ENCODE data around the gene DPRX. TPM values are rescaled to one million over a fixed set of nuclear protein-coding genes. Genes with fewer than 3 reads are reported as not detected.

DPRX gene
- not detected in 2 replicates for total RNA-seq
- polyA plus RNA-seq, result not detected in 2 replicates

GRCh38 chr19:53631949-53632407 is at the start of gene DPRX:
Gene DPRX (plus strand): TSS chr19:53631999. CDS start chr19:53632107, 108 bp downstream.
- no peak within 1 kb of the TSS for H2AFZ ChIP-seq
- no peaks in the 10 kb centered on the region for H3K79me2 ChIP-seq
- H3K4me3 ChIP-seq, result no peak within 1 kb of the TSS
- H4K20me1 ChIP-seq (ENCODE audit: insufficient read depth, poor library complexity, severe bottlenecking), result no peaks in the 10 kb centered on the region
- no peaks in the 10 kb centered on the region for H3K9me3 ChIP-seq (ENCODE audit: low read depth)
- no peaks in the 10 kb centered on the region for H3K27me3 ChIP-seq
- no peaks in the 10 kb centered on the region for H3K9me2 ChIP-seq (replicated peaks; ENCODE audit: insufficient read depth)
- H3K4me2 ChIP-seq, result no peak within 1 kb of the TSS
- TF ChIP-seq EZH2 (IDR thresholded peaks at IDR 0.05; ENCODE audit: borderline replicate concordance) (no peak), CTCF (IDR thresholded peaks at IDR 0.05; ENCODE audit: poor library complexity) (no peak), EZH2phosphoT487 (IDR thresholded peaks at IDR 0.05; ENCODE audit: low read depth, severe bottlenecking, unreplicated experiment) (no peak)
- DNase-seq (ENCODE audit: low spot score), result no peak
- H3K27ac ChIP-seq, result no peak within 1 kb of the TSS
- no peaks in the 10 kb centered on the region for H3K4me1 ChIP-seq (ENCODE audit: insufficient read depth)
- H3K36me3 ChIP-seq (replicated peaks; ENCODE audit: insufficient read depth, low read depth), result no peaks in the 10 kb centered on the region
- WGBS (ENCODE audit: low lambda C conversion rate, missing lambda C conversion rate), result 88% methylated on average over 17 of the region's 17 CpGs

- Histone ChIP-seq H3K27me3 (no peaks in the 10 kb centered on the region), H3K4me2 (no peak overlapping the region), H3K27ac (no peak overlapping the region), H4K20me1 (ENCODE audit: insufficient read depth, poor library complexity, severe bottlenecking) (no peaks in the 10 kb centered on the region), H3K9me3 (ENCODE audit: low read depth) (no peaks in the 10 kb centered on the region), H3K36me3 (replicated peaks; ENCODE audit: insufficient read depth, low read depth) (no peaks in the 10 kb centered on the region), H3K9me2 (replicated peaks; ENCODE audit: insufficient read depth) (no peaks in the 10 kb centered on the region), H2AFZ (no peak overlapping the region), H3K4me1 (ENCODE audit: insufficient read depth) (no peaks in the 10 kb centered on the region), H3K79me2 (no peaks in the 10 kb centered on the region), H3K4me3 (no peak overlapping the region)
- no peak for DNase-seq (ENCODE audit: low spot score)
- TF ChIP-seq EZH2phosphoT487 (IDR thresholded peaks at IDR 0.05; ENCODE audit: low read depth, severe bottlenecking, unreplicated experiment) (no peak), CTCF (IDR thresholded peaks at IDR 0.05; ENCODE audit: poor library complexity) (no peak), EZH2 (IDR thresholded peaks at IDR 0.05; ENCODE audit: borderline replicate concordance) (no peak)
- 100% methylated on average over 3 of the region's 3 CpGs for WGBS (ENCODE audit: low lambda C conversion rate, missing lambda C conversion rate)
These were observed 48.6 kb upstream of the DPRX start for GRCh38 chr19:53583181-53583580.

- WGBS (ENCODE audit: low lambda C conversion rate, missing lambda C conversion rate), result 58% methylated on average over 6 of the region's 6 CpGs
- Histone ChIP-seq H4K20me1 (ENCODE audit: insufficient read depth, poor library complexity, severe bottlenecking) (no peaks in the 10 kb centered on the region), H3K79me2 (no peaks in the 10 kb centered on the region), H3K27me3 (no peaks in the 10 kb centered on the region), H3K9me3 (ENCODE audit: low read depth) (no peaks in the 10 kb centered on the region), H3K36me3 (replicated peaks; ENCODE audit: insufficient read depth, low read depth) (no peaks in the 10 kb centered on the region), H3K4me1 (ENCODE audit: insufficient read depth) (no peaks in the 10 kb centered on the region), H2AFZ (no peak overlapping the region), H3K4me3 (no peak overlapping the region), H3K27ac (peak overlapping the region; percentile 30), H3K4me2 (peak overlapping the region; percentile 18), H3K9me2 (replicated peaks; ENCODE audit: insufficient read depth) (no peaks in the 10 kb centered on the region)
- TF ChIP-seq CTCF (IDR thresholded peaks at IDR 0.05; ENCODE audit: poor library complexity), result no peak
- no peak for TF ChIP-seq EZH2phosphoT487 (IDR thresholded peaks at IDR 0.05; ENCODE audit: low read depth, severe bottlenecking, unreplicated experiment)
- TF ChIP-seq EZH2 (IDR thresholded peaks at IDR 0.05; ENCODE audit: borderline replicate concordance), result no peak
- no peak for DNase-seq (ENCODE audit: low spot score)
These were observed 45.5 kb upstream of the DPRX start for GRCh38 chr19:53586277-53586691.

All from hepatocyte (in vitro differentiated cells).